ENCODE measurements around the gene PPIG. TPM values are rescaled to one million over a fixed set of nuclear protein-coding genes. Genes with fewer than 3 reads are reported as not detected.

The PPIG gene
- total and polyA plus RNA-seq, 2 donors (not counting 3 experiments of a cell fraction or from before 2014, with no cell fraction given), result 13.4 to 44.9 TPM

GRCh38 chr2:169620509-169620908 lies 36.4 kb downstream of the PPIG start:
- Histone ChIP-seq H3K9me3 (replicated peaks; ENCODE audit: control insufficient read depth, insufficient read depth, low read length) (no peaks in the 10 kb centered on the region), H3K36me3 (ENCODE audit: control insufficient read depth in 2 of 2, extremely low read depth in 1 of 2, insufficient read depth in 2 of 2, low read length in 2 of 2) (peaks cover 0 to 3% of the 10 kb centered on the region in 2 experiments), H3K27me3 (ENCODE audit: control insufficient read depth in 2 of 2, insufficient read depth in 2 of 2, low read length in 2 of 2) (no peaks in the 10 kb centered on the region), H3K4me3 (replicated peaks in 1 of 3; ENCODE audit: insufficient read depth in 1 of 3, low read depth in 1 of 3, low read length in 3 of 3) (no peak overlapping the region), H3K27ac (ENCODE audit: insufficient read depth, low read depth, low read length) (no peak overlapping the region), H4K20me1 (replicated peaks; ENCODE audit: control insufficient read depth, extremely low read depth, insufficient read depth, low read length) (no peaks in the 10 kb centered on the region), H3K4me1 (ENCODE audit: control insufficient read depth, extremely low read depth, insufficient read depth, low read length) (no peaks in the 10 kb centered on the region), H3K4me2 (ENCODE audit: insufficient read depth, low read length) (no peak overlapping the region), H3K79me2 (ENCODE audit: control insufficient read depth, insufficient read depth, low read length) (peaks cover 14% of the 10 kb centered on the region), H2AFZ (ENCODE audit: low read depth, low read length) (no peak overlapping the region), H3K9me1 (replicated peaks; ENCODE audit: control insufficient read depth, extremely low read depth, insufficient read depth, low read length) (no peaks in the 10 kb centered on the region), H3K9ac (replicated peaks; ENCODE audit: extremely low read depth, insufficient read depth, low read length) (no peak overlapping the region)
- no peak for FAIRE-seq
- intact Hi-C loops (cut with micrococcal nuclease), result no loop called here
- dilution Hi-C loops (cut with MboI; ENCODE audit: extremely low pct_ligation_motif_present, low sequenced_read_pairs), result no loop called here
- TF ChIP-seq EZH2 (IDR thresholded peaks at IDR 0.05; ENCODE audit: borderline replicate concordance, low read depth, low read length, severe bottlenecking) (no peak), MYC (IDR thresholded peaks at IDR 0.05; ENCODE audit: low read depth, low read length) (no peak), JUN (IDR thresholded peaks at IDR 0.05; ENCODE audit: borderline replicate concordance, insufficient read depth, insufficient read length, low read depth) (no peak), GATA2 (IDR thresholded peaks at IDR 0.05; ENCODE audit: insufficient read depth, insufficient read length, low read depth, low read length) (no peak), POLR2AphosphoS5 (IDR thresholded peaks at IDR 0.05; ENCODE audit: insufficient read depth, low read depth, low read length) (no peak)
- TF ChIP-seq, protein P1, sequence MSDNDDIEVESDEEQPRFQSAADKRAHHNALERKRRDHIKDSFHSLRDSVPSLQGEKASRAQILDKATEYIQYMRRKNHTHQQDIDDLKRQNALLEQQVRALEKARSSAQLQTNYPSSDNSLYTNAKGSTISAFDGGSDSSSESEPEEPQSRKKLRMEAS (IDR thresholded peaks at IDR 0.05; ENCODE audit: insufficient read depth, insufficient read length), result no peak
- POLR2A ChIA-PET, result no interaction called here
- CTCF ChIA-PET, result no interaction called here
- BruUV-seq (replicated peaks), result no TSS peak
- DNase-seq (ENCODE audit: low read depth, low spot score), result no peak

DNA sequence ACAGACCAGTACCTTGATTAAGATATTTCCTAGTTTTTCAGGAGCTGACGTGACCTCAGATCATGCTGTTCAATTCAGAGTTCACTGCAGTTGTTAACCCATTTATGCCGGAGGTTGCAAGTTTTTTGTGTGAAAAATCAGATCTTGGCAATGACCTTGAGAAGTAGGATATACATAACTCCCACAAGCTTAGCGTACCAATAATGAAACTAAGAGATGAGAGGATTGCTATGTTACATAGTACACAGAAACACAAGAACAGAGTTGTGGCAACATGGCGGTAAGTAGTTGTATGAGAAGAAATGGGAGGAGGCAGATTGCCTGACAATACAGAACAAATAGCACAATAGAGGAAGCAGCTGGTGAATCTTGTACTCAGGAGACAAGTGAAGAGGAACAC lies 39.1 kb downstream of the PPIG start:
- H3K9me3 ChIP-seq (replicated peaks; ENCODE audit: control insufficient read depth, insufficient read depth, low read length), result no peaks in the 10 kb centered on the region
- no peak overlapping the region for H3K4me3 ChIP-seq (replicated peaks in 1 of 3; ENCODE audit: insufficient read depth in 1 of 3, low read depth in 1 of 3, low read length in 3 of 3)
- no peak for DNase-seq (ENCODE audit: low read depth, low spot score)
- no peaks in the 10 kb centered on the region for H3K36me3 ChIP-seq (ENCODE audit: control insufficient read depth in 2 of 2, extremely low read depth in 1 of 2, insufficient read depth in 2 of 2, low read length in 2 of 2)
- dilution Hi-C loops (cut with MboI; ENCODE audit: extremely low pct_ligation_motif_present, low sequenced_read_pairs), result no loop called here
- no peak overlapping the region for H3K4me2 ChIP-seq (ENCODE audit: insufficient read depth, low read length)
- CTCF ChIA-PET, result no interaction called here
- BruUV-seq (replicated peaks), result no TSS peak
- no peaks in the 10 kb centered on the region for H4K20me1 ChIP-seq (replicated peaks; ENCODE audit: control insufficient read depth, extremely low read depth, insufficient read depth, low read length)
- H3K4me1 ChIP-seq (ENCODE audit: control insufficient read depth, extremely low read depth, insufficient read depth, low read length), result no peaks in the 10 kb centered on the region
- H3K27ac ChIP-seq (ENCODE audit: insufficient read depth, low read depth, low read length), result no peak overlapping the region
- TF ChIP-seq GATA2 (IDR thresholded peaks at IDR 0.05; ENCODE audit: insufficient read depth, insufficient read length, low read depth, low read length) (no peak), JUN (IDR thresholded peaks at IDR 0.05; ENCODE audit: borderline replicate concordance, insufficient read depth, insufficient read length, low read depth) (no peak), MYC (IDR thresholded peaks at IDR 0.05; ENCODE audit: low read depth, low read length) (no peak), EZH2 (IDR thresholded peaks at IDR 0.05; ENCODE audit: borderline replicate concordance, low read depth, low read length, severe bottlenecking) (no peak)
- POLR2A ChIA-PET, result no interaction called here
- FAIRE-seq, result no peak
- H3K9ac ChIP-seq (replicated peaks; ENCODE audit: extremely low read depth, insufficient read depth, low read length), result no peak overlapping the region
- intact Hi-C loops (cut with micrococcal nuclease), result no loop called here
- H3K9me1 ChIP-seq (replicated peaks; ENCODE audit: control insufficient read depth, extremely low read depth, insufficient read depth, low read length), result no peaks in the 10 kb centered on the region
- no peak overlapping the region for H2AFZ ChIP-seq (ENCODE audit: low read depth, low read length)
- H3K27me3 ChIP-seq (ENCODE audit: control insufficient read depth in 2 of 2, insufficient read depth in 2 of 2, low read length in 2 of 2), result no peaks in the 10 kb centered on the region
- H3K79me2 ChIP-seq (ENCODE audit: control insufficient read depth, insufficient read depth, low read length), result peaks cover 5% of the 10 kb centered on the region
